HepG2 (cell line): Measurements from ENCODE around the gene FAF1. TPM values are rescaled to one million over a fixed set of nuclear protein-coding genes. Genes with fewer than 3 reads are reported as not detected.

ENCODE experiments used
- HMGXB4 ChIP-seq, 2 experiments: sonication (generic) in 1 of 2; formaldehyde crosslinking in 1 of 2; IDR thresholded peaks; 2 replicates each; pipeline versions ENCODE4 v1.4.0 to v1.6.1; 2018 to 2020; ENCODE audit warnings: missing genetic modification reagents in 2 of 2, borderline replicate concordance in 1 of 2, low read depth in 1 of 2, mild to moderate bottlenecking in 1 of 2, missing biosample characterization in 1 of 2
- MYC ChIP-seq: sonication (generic); formaldehyde crosslinking; IDR thresholded peaks from 2 replicates; pipeline ENCODE4 v1.9.0; 2021; ENCODE audit warnings: missing genetic modification reagents, borderline replicate concordance
- POGK ChIP-seq: sonication (generic); formaldehyde crosslinking; conservative IDR thresholded peaks from 2 replicates; pipeline ENCODE4 v1.8.0; 2022; ENCODE audit warnings: mild to moderate bottlenecking, moderate library complexity, missing genetic modification reagents
- PRMT3 ChIP-seq: sonication (generic); formaldehyde crosslinking; IDR thresholded peaks from 2 replicates; pipeline ENCODE4 v1.8.1; 2022; ENCODE audit warnings: low read depth, mild to moderate bottlenecking, moderate library complexity, missing genetic modification reagents, borderline replicate concordance
- TCF7 ChIP-seq: sonication (generic); IDR thresholded peaks from 2 replicates; pipeline ENCODE4 v1.6.1; 2016; ENCODE audit warnings: antibody characterized with exemption, low read depth
- ZC3H13 ChIP-seq: sonication (generic); formaldehyde crosslinking; IDR thresholded peaks from 2 replicates; pipeline ENCODE4 v1.8.1; 2023; ENCODE audit warnings: mild to moderate bottlenecking, missing genetic modification reagents, moderate library complexity
- ZKSCAN1 ChIP-seq: fragments of 150-350 bp; IDR thresholded peaks from 2 replicates; pipeline ENCODE4 v1.6.1; 2014; ENCODE audit warnings: low read length
- ZNF891 ChIP-seq: sonication (generic); formaldehyde crosslinking; IDR thresholded peaks from 2 replicates; pipeline ENCODE4 v1.5.0; 2020; ENCODE audit warnings: mild to moderate bottlenecking, missing genetic modification reagents
- polyA plus RNA-seq, 8 experiments: library from polyadenylated mRNA; depleted of rRNA in 3 of 8; stranded (reverse) in 7 of 8; unstranded in 1 of 8; fragments of >200 nt; fragmentation: Illumina TruSeq in 4 of 8; extraction: Trizol in 4 of 8; gene quantifications; 2 replicates each; pipeline versions ENCODE4 v1.2.1 to v1.2.3, GENCODE V29; 2011 to 2016; ENCODE audit warnings: low read depth in 4 of 8, missing spikeins in 1 of 8, mixed read lengths in 1 of 8; ENCODE audit not compliant: insufficient read depth in 1 of 8
- total RNA-seq, 5 experiments: library from RNA; depleted of rRNA; stranded (reverse); fragments of >200 nt; fragmentation: Illumina TruSeq; extraction: Trizol; gene quantifications; 2 replicates each; pipeline ENCODE4 v1.2.3, GENCODE V29; 2016; ENCODE audit warnings: low read depth in 1 of 5
- TF ChIP-seq, protein P1 (sequence below): sonication (generic); formaldehyde crosslinking; IDR thresholded peaks from 2 replicates; pipeline ENCODE4 v1.5.0; 2020; ENCODE audit warnings: mild to moderate bottlenecking, missing genetic modification reagents, borderline replicate concordance
- TF ChIP-seq, protein P2 (sequence below): sonication (generic); formaldehyde crosslinking; IDR thresholded peaks from 2 replicates; pipeline ENCODE4 v1.5.0; 2020; ENCODE audit warnings: missing genetic modification reagents
- TF ChIP-seq, protein P3 (sequence below): IDR thresholded peaks from 2 replicates; pipeline ENCODE4 v1.6.1; 2016
- TF ChIP-seq, protein P4 (sequence below): sonication (generic); formaldehyde crosslinking; IDR thresholded peaks from 2 replicates; pipeline ENCODE4 v1.4.0; 2020; ENCODE audit warnings: missing genetic modification reagents
- TF ChIP-seq, protein P5 (sequence below): IDR thresholded peaks from 2 replicates; pipeline ENCODE4 v1.6.1; 2016; ENCODE audit warnings: missing compliant biosample characterization, missing genetic modification reagents, borderline replicate concordance

The FAF1 gene
- total and polyA plus RNA-seq, 2 of the 13 experiments (the other 11 are each of a cell fraction or from before 2014, with no cell fraction given), result 19.4 to 63.3 TPM

- TF ChIP-seq, protein P1, sequence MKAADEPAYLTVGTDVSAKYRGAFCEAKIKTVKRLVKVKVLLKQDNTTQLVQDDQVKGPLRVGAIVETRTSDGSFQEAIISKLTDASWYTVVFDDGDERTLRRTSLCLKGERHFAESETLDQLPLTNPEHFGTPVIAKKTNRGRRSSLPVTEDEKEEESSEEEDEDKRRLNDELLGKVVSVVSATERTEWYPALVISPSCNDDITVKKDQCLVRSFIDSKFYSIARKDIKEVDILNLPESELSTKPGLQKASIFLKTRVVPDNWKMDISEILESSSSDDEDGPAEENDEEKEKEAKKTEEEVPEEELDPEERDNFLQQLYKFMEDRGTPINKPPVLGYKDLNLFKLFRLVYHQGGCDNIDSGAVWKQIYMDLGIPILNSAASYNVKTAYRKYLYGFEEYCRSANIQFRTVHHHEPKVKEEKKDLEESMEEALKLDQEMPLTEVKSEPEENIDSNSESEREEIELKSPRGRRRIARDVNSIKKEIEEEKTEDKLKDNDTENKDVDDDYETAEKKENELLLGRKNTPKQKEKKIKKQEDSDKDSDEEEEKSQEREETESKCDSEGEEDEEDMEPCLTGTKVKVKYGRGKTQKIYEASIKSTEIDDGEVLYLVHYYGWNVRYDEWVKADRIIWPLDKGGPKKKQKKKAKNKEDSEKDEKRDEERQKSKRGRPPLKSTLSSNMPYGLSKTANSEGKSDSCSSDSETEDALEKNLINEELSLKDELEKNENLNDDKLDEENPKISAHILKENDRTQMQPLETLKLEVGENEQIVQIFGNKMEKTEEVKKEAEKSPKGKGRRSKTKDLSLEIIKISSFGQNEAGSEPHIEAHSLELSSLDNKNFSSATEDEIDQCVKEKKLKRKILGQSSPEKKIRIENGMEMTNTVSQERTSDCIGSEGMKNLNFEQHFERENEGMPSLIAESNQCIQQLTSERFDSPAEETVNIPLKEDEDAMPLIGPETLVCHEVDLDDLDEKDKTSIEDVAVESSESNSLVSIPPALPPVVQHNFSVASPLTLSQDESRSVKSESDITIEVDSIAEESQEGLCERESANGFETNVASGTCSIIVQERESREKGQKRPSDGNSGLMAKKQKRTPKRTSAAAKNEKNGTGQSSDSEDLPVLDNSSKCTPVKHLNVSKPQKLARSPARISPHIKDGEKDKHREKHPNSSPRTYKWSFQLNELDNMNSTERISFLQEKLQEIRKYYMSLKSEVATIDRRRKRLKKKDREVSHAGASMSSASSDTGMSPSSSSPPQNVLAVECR (CRISPR knock-in tag), result peak; percentile 32; the same call in 1 of the 2 replicates
- TF ChIP-seq ZC3H13 (peak; percentile 6; the same call in 1 of the 2 replicates), ZKSCAN1 (no peak), POGK (CRISPR knock-in tag) (0 out of 2 replicates have a peak, but pooled peaks have one; percentile 20), ZNF891 (CRISPR knock-in tag) (0 out of 2 replicates have a peak, but pooled peaks have one; percentile 41), HMGXB4 (CRISPR knock-in tag; IDR thresholded peaks at IDR 0.05; ENCODE audit: borderline replicate concordance in 1 of 2, low read depth in 1 of 2) (peak; percentile 14 to 31; a peak in 3 of 4 replicates), PRMT3 (CRISPR knock-in tag) (no peak), MYC (CRISPR knock-in tag) (peak; percentile 7; the same call in 1 of the 2 replicates), TCF7 (no peak)
- TF ChIP-seq, protein P2, sequence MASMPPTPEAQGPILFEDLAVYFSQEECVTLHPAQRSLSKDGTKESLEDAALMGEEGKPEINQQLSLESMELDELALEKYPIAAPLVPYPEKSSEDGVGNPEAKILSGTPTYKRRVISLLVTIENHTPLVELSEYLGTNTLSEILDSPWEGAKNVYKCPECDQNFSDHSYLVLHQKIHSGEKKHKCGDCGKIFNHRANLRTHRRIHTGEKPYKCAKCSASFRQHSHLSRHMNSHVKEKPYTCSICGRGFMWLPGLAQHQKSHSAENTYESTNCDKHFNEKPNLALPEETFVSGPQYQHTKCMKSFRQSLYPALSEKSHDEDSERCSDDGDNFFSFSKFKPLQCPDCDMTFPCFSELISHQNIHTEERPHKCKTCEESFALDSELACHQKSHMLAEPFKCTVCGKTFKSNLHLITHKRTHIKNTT (CRISPR knock-in tag), result no peak
- TF ChIP-seq, protein P3, sequence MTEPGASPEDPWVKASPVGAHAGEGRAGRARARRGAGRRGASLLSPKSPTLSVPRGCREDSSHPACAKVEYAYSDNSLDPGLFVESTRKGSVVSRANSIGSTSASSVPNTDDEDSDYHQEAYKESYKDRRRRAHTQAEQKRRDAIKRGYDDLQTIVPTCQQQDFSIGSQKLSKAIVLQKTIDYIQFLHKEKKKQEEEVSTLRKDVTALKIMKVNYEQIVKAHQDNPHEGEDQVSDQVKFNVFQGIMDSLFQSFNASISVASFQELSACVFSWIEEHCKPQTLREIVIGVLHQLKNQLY (CRISPR knock-in tag), result no peak
- TF ChIP-seq, protein P4, sequence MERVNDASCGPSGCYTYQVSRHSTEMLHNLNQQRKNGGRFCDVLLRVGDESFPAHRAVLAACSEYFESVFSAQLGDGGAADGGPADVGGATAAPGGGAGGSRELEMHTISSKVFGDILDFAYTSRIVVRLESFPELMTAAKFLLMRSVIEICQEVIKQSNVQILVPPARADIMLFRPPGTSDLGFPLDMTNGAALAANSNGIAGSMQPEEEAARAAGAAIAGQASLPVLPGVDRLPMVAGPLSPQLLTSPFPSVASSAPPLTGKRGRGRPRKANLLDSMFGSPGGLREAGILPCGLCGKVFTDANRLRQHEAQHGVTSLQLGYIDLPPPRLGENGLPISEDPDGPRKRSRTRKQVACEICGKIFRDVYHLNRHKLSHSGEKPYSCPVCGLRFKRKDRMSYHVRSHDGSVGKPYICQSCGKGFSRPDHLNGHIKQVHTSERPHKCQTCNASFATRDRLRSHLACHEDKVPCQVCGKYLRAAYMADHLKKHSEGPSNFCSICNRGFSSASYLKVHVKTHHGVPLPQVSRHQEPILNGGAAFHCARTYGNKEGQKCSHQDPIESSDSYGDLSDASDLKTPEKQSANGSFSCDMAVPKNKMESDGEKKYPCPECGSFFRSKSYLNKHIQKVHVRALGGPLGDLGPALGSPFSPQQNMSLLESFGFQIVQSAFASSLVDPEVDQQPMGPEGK, result 0 out of 2 replicates have a peak, but pooled peaks have one; percentile 5
- TF ChIP-seq, protein P5, sequence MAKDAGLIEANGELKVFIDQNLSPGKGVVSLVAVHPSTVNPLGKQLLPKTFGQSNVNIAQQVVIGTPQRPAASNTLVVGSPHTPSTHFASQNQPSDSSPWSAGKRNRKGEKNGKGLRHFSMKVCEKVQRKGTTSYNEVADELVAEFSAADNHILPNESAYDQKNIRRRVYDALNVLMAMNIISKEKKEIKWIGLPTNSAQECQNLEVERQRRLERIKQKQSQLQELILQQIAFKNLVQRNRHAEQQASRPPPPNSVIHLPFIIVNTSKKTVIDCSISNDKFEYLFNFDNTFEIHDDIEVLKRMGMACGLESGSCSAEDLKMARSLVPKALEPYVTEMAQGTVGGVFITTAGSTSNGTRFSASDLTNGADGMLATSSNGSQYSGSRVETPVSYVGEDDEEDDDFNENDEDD, result no peak
Observed at GRCh38 chr1:50969611-50970508, 9.8 kb upstream of the FAF1 start, which contains the start of gene CDKN2C (continued).
